OCI-LY3 (cell line): ENCODE data around the gene PLSCR4.

Experiments
- CTCF ChIP-seq: fragments of 200-600, 300-600 bp; sonication (generic); IDR thresholded peaks from 2 replicates; pipeline ENCODE4 v1.5.1; 2014; ENCODE audit warnings: antibody characterized with exemption, low read length, low read depth
- EZH2phosphoT487 ChIP-seq: fragments of 200-600 bp; shearing (Covaris generic); IDR thresholded peaks from 2 replicates; pipeline ENCODE4 v1.6.1; 2018; ENCODE audit warnings: antibody characterized with exemption, mixed run types, low read depth

- no peak for TF ChIP-seq CTCF
- TF ChIP-seq EZH2phosphoT487, result no peak
Measured at GRCh38 chr3:146265720-146266119, 14.8 kb upstream of the PLSCR4 start.
